Measurements from ENCODE around the gene PSMB3. TPM values are rescaled to one million over a fixed set of nuclear protein-coding genes. Genes with fewer than 3 reads are reported as not detected.

PSMB3 gene
- total and polyA plus RNA-seq, 10 donors, result 119 to 235 (median 172) TPM

DNA sequence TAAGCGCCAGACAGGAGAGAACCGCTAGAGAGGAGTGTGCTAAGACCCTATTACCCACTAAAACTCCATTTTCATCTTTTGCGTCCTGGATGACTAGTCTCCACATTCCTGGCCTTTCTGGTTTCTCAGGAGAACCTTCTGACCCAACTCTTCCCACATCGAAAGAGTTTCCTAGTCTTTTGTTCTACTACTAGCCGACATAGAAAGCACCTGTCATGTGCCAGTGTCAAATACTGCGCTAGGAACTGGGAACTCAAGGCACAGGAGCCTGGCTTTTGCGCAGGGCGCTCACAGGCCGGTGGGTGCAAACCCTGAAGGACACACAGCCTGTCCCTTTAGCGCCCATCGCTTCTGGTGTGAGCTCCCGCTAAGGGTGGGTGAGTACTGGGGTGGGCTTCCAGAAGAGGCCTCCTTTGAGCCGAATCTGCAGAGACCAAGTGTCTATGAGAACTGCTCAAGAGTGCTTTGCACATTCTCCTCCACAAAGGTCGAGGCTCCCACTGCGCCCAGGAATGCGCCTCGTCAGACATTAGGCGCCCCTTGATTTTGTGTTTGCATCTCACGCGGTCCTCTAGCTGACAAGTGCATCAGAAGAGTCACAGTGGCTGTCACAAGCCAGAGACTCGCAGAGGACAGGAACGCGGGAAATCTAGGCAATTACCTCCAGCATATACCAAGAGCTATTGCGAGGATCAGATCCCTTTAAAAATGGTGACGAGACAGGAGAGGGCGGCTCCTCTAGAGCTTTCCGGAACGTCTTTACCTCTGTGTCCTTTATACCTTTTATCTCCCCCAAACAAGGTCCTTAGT lies 2.0 kb upstream of the PSMB3 start:
- peak overlapping the region; percentile 55 to 96 (median 92) for H3K27ac ChIP-seq
- H3K27me3 ChIP-seq (replicated peaks in 1 of 7), result peaks cover 0 to 61% (median 41%) of the 10 kb centered on the region in 7 donors
- H3K4me1 ChIP-seq, result peaks cover 59 to 93% (median 86%) of the 10 kb centered on the region in 6 donors
- H3K4me3 ChIP-seq, result peak overlapping the region in 7 of 8 donors; percentile 54 to 86 (median 61)
- no peaks in the 10 kb centered on the region for H3K9me3 ChIP-seq
- TF ChIP-seq, protein P1, sequence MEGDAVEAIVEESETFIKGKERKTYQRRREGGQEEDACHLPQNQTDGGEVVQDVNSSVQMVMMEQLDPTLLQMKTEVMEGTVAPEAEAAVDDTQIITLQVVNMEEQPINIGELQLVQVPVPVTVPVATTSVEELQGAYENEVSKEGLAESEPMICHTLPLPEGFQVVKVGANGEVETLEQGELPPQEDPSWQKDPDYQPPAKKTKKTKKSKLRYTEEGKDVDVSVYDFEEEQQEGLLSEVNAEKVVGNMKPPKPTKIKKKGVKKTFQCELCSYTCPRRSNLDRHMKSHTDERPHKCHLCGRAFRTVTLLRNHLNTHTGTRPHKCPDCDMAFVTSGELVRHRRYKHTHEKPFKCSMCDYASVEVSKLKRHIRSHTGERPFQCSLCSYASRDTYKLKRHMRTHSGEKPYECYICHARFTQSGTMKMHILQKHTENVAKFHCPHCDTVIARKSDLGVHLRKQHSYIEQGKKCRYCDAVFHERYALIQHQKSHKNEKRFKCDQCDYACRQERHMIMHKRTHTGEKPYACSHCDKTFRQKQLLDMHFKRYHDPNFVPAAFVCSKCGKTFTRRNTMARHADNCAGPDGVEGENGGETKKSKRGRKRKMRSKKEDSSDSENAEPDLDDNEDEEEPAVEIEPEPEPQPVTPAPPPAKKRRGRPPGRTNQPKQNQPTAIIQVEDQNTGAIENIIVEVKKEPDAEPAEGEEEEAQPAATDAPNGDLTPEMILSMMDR (IDR thresholded peaks at IDR 0.05 in 8 of 11, conservative IDR thresholded peaks at IDR 0.05 in 3 of 11), result no peak
- TF ChIP-seq POLR2AphosphoS5 (IDR thresholded peaks at IDR 0.05) (no peak), POLR2A (IDR thresholded peaks at IDR 0.05) (no peak)
- 14 to 18% (median 15%) methylated on average over 27 to 28 of the region's 28 CpGs for WGBS, 5 donors
- intact Hi-C loops (cut with DNase I; ENCODE audit: low total_unique reads), result no loop called here
- H3K36me3 ChIP-seq, result peaks cover 0 to 22% (median 13%) of the 10 kb centered on the region in 6 donors
- peak; percentile 77 for DNase-seq

DNA sequence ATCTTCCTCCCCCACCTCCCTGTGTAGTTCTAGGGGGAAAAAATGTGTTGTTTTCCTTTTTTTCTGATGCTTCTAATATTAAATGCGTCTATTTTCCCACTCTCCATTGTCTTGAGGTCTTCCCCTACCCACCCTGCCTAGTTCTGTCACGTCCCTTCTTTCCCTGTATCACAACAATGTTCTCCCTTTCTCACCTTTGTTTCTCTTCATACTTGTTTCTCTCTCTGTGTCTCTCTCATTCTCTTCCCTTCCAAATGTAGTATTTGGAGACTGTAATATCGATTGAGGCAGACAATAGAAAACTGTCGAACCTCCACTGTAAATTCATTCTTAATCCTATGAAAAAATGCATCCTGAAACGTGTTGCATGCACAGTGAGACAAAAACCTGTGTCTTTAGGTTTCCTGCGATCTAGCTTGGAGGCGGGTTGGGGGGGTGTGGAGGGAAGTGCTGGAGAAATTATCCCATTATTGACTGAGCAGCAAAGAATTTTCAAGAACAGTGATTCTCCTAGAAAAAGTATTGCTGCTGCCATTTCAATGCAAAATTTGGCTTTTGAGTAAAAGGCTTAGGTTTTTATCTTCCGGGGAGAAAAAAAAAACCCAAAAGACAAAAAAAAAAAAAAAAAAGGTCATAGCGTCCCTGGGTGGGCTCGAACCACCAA lies 1.3 kb upstream of the PSMB3 start:
- no peak for DNase-seq
- no peaks in the 10 kb centered on the region for H3K9me3 ChIP-seq
- H3K36me3 ChIP-seq, result peaks cover 0 to 30% (median 20%) of the 10 kb centered on the region in 6 donors
- peaks cover 0 to 53% (median 41%) of the 10 kb centered on the region in 7 donors for H3K27me3 ChIP-seq (replicated peaks in 1 of 7)
- WGBS, 5 donors, result 2 to 5% (median 3%) methylated on average over 10 of the region's 10 CpGs
- H3K4me3 ChIP-seq, result peak overlapping the region in 7 of 8 donors; percentile 69 to 96 (median 90)
- intact Hi-C loops (cut with DNase I; ENCODE audit: low total_unique reads), result no loop called here
- peak overlapping the region; percentile 61 to 96 (median 92) for H3K27ac ChIP-seq
- peaks cover 55 to 93% (median 82%) of the 10 kb centered on the region in 6 donors for H3K4me1 ChIP-seq
- TF ChIP-seq POLR2A (IDR thresholded peaks at IDR 0.05), result no peak
- TF ChIP-seq, protein P1 (IDR thresholded peaks at IDR 0.05 in 8 of 11, conservative IDR thresholded peaks at IDR 0.05 in 3 of 11), result no peak
- no peak for TF ChIP-seq POLR2AphosphoS5 (IDR thresholded peaks at IDR 0.05)

DNA sequence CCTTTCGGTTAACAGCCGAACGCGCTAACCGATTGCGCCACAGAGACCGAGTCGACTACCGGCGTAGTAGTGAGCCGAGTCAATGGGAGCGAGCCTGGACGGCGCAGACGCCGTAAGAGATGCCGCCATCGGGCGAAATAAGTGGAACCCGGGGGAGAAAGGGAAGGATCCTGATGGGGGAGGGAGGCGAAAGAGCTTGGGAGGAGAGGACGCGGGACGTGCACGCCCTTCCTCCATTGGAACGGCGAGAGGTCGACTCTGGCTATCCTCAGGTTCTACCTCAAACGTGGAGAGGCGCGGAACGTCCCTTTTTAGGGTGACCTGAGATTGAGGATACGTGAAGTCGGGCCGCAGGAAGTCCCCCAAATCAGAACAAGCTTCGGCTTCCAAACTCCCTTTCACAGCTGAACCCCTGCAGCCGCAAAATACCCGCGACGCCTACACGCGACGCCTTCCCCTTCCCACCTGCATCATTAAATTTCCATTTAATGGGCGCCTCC lies 683 bp upstream of the PSMB3 start:
- Histone ChIP-seq H3K4me3 (peak overlapping the region; percentile 69 to 96 (median 88)), H3K9me3 (no peaks in the 10 kb centered on the region), H3K36me3 (peaks cover 0 to 36% (median 26%) of the 10 kb centered on the region in 6 donors), H3K27ac (peak overlapping the region; percentile 61 to 96 (median 92)), H3K27me3 (replicated peaks in 1 of 7) (peaks cover 0 to 48% (median 41%) of the 10 kb centered on the region in 7 donors), H3K4me1 (peaks cover 50 to 91% (median 78%) of the 10 kb centered on the region in 6 donors)
- TF ChIP-seq, protein P1 (IDR thresholded peaks at IDR 0.05 in 8 of 11, conservative IDR thresholded peaks at IDR 0.05 in 3 of 11), result no peak
- TF ChIP-seq POLR2AphosphoS5 (IDR thresholded peaks at IDR 0.05), result peak in 2 of 3 donors; percentile 38 to 56
- WGBS, 5 donors, result 0 to 1% (median 1%) methylated on average over 44 of the region's 44 CpGs
- peak; percentile 94 for DNase-seq
- intact Hi-C loops (cut with DNase I; ENCODE audit: low total_unique reads), result no loop called here

All from spleen (tissue), 11 donors.